ENCODE results near the gene PHACTR4.
"Not testable (repeated sequence)": the region's sequence is repeated elsewhere in the genome, so short reads cannot be mapped to it uniquely, and the experiment has no call there.

PHACTR4 gene

GRCh38 chr1:28521502-28522164 is 152.1 kb downstream of the PHACTR4 start:
- no peak for DNase-seq (ENCODE audit: low read depth in 3 of 3)

GRCh38 chr1:28522537-28522936 is 153.0 kb downstream of the PHACTR4 start:
- not testable (repeated sequence) for DNase-seq (ENCODE audit: low read depth in 3 of 3)

GRCh38 chr1:28525002-28525642 is 155.6 kb downstream of the PHACTR4 start:
- DNase-seq (ENCODE audit: low read depth in 3 of 3): not testable (repeated sequence)

GRCh38 chr1:28526886-28527285 is 157.3 kb downstream of the PHACTR4 start:
- no peak for DNase-seq (ENCODE audit: low read depth in 3 of 3)

- no peak for DNase-seq (ENCODE audit: low read depth in 3 of 3)
These were observed 160.9 kb downstream of the PHACTR4 start for GRCh38 chr1:28530456-28530855.

- no peak for DNase-seq (ENCODE audit: low read depth in 3 of 3)
These were observed 165.1 kb downstream of the PHACTR4 start for GRCh38 chr1:28534671-28535070.

GRCh38 chr1:28535180-28535579 is 165.6 kb downstream of the PHACTR4 start:
- no peak for DNase-seq (ENCODE audit: low read depth in 3 of 3)

- DNase-seq (ENCODE audit: low read depth in 3 of 3): no peak
These were observed 168.1 kb downstream of the PHACTR4 start for GRCh38 chr1:28537457-28538199.

GRCh38 chr1:28538286-28538685 is 168.7 kb downstream of the PHACTR4 start:
- no peak for DNase-seq (ENCODE audit: low read depth in 3 of 3)

- DNase-seq (ENCODE audit: low read depth in 3 of 3): no peak
These were observed 171.1 kb downstream of the PHACTR4 start for GRCh38 chr1:28540651-28541050.

GRCh38 chr1:28541414-28542015 is 172.0 kb downstream of the PHACTR4 start:
- DNase-seq (ENCODE audit: low read depth in 3 of 3): not testable (repeated sequence)

- DNase-seq (ENCODE audit: low read depth in 3 of 3): no peak
These were observed 175.7 kb downstream of the PHACTR4 start for GRCh38 chr1:28545246-28545628.

GRCh38 chr1:28548318-28548717 is 178.8 kb downstream of the PHACTR4 start:
- DNase-seq (ENCODE audit: low read depth in 3 of 3): no peak

Measured in stimulated activated CD4-positive, alpha-beta T cell treated with anti-CD3 and anti-CD28 coated beads, TNF-alpha, amount 100 ng/mL, for 4 hours (primary cell).